DMS53 treated with DMSO at 0.1 percent for 48 hours (cell line): ENCODE results near the gene HYAL3.
"Not testable (repeated sequence)": the region's sequence is repeated elsewhere in the genome, so short reads cannot be mapped to it uniquely, and the experiment has no call there.

Experiments used
- DNase-seq: peaks from one replicate; lab custom pipeline; 2025; ENCODE audit not compliant: unreplicated experiment; lab: John Stamatoyannopoulos, UW

Gene HYAL3

GRCh38 chr3:50271314-50271936 is 27.8 kb downstream of the HYAL3 start:
- no peak for DNase-seq

- no peak for DNase-seq
These were observed 28.6 kb downstream of the HYAL3 start for GRCh38 chr3:50270422-50271224.

GRCh38 chr3:50269977-50270413 is 29.2 kb downstream of the HYAL3 start:
- DNase-seq, result no peak

DNA sequence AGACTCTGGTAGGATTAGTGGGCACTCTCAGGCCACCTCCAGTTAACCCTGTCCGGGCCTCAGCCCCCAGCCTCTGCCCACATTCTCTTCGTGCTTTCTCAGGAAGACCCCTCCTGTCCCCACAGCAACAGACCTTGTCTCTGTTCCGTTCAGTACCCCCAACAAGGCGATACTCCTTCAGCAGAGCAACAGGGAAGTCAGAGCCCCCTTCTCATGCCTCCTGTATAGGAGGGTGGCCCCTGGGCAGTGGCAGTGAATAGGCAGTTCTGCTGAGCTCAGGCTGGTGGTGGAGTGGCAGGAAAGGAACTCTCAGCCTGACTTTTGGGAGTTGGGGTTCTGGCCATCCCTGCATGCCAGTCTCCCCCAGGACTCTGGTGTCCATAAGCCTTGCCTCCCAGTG is 29.7 kb downstream of the HYAL3 start:
- DNase-seq, result no peak

DNA sequence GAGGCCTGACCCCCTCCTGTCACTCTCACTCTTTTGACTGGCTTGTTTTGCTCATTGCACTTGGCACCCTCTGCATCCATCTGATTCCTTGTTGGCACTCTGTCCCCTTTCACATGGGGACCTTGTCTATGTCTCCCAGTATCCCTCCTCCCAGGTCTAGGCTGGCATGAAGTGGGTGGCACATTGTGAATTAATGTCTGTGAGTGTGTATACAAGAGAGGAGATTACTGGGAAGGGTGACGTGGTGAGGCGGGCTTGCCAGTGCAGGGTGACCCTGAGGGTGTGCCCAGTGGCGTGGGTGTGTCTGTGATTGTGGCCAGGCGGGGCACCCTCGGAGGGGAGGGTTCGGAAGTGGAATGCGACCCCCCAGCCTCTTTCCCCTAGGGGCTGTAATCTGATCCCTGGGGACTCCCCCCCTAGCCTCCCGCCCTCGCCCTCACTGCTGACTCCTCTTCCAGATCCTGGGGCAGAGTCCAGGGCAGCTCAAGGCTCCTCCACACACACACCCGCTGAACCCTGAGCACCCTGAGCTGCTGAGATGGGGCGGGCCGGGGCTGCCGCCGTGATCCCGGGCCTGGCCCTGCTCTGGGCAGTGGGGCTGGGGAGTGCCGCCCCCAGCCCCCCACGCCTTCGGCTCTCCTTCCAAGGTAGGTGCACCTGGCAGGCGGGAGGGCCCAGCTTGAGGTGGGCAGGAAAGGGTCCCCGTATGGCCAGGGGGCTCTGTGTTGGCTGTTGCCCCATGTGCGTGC is 30.3 kb downstream of the HYAL3 start, which contains the start of gene SEMA3B:
Gene SEMA3B, plus strand, starts transcription at position 445 of the 749 bp plus-strand sequence. Its CDS starts 94 bp downstream, at position 539.
- DNase-seq, result no peak

GRCh38 chr3:50268276-50268675 is 30.9 kb downstream of the HYAL3 start:
- no peak for DNase-seq

GRCh38 chr3:50267280-50267913 is 31.8 kb downstream of the HYAL3 start:
- no peak for DNase-seq

DNA sequence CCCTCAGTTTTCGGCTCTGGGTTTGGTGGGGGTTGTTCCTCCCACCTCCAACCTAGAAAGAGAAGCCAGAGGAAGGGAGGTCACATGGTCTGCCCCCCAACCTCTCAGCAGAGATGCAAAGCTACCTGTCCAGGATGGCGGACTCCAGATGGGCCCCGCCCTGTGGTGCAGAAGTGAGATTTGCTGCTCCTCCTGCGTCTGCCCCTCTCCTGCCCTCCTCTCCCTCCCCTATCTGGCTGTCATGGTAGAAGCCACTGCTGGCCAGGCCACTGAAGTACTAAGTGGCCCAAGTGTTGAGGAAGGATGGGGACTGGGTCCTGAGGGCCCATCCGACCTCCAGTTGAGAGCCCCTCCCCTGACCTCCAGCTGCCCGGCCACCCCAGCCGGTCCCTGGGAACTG is 32.4 kb downstream of the HYAL3 start:
- DNase-seq, result no peak

- DNase-seq, result no peak
These were observed 33.2 kb downstream of the HYAL3 start for GRCh38 chr3:50266017-50266416.

DNA sequence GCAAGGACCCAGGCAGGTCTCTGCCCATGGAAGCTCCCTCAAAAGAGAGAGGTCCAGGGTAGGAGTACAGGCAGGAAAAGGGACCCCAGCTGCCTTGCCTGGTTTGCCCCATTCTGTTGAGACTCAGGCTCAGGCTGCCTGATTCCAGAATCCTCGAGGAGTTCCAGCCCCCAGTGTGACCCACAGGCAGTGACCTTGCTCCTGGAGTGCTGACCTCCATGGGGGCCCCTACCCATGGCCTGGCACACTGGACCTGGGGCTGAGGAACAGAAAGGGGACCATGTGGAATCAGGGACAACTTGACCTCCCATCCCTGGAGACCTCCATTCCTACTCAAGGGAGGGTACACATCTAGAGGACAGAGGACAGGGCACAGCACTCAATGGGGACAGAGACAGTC is 33.6 kb downstream of the HYAL3 start:
- DNase-seq, result no peak

DNA sequence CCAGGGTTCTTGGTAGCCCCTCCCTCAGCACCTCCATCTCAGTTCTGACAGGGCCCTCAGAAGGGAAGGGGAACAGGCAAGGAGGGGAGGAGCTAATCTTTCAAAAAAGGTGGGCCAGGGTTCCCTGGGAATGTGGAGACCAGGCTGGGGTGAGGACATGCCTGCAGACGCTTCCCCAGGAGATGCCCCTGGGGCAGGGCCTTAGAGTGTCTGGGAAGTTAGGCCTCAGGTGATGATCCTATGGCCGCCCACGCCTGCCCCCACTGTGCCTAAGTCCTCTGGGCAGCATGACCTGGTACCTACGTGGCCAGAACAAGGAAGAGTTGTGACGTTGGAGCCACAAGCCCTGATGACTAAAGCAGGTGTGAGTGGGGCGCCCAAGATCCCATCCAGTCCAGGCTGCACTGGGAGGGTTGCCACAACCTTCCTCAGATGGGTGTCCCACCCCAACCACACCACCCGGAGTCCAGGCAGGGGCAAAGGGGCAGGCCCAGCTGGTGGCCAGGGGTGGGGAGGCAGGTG is 34.2 kb downstream of the HYAL3 start:
- DNase-seq, result no peak

GRCh38 chr3:50264383-50264963 is 34.7 kb downstream of the HYAL3 start:
- no peak for DNase-seq

- DNase-seq, result no peak
These were observed 35.5 kb downstream of the HYAL3 start for GRCh38 chr3:50263478-50264382.

DNA sequence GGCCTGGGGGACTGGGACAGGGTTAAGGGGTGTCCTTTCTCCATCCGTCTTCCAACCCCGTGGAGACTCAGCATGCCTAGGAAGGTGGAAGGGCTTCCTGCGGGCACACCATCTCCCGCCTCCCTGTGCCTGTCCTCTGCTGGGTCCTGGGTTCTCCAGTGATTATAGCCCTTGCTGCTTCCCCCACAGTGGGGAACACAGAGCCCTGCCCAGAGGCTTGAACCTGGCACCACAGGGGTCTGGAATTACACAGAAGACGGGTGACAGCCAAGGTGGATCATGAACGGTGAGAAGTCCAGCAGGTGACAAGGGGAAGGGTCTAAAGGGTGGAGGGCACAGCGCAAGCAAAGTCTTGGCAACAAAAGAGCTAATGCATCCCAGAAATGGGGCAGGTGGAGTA is 36.4 kb downstream of the HYAL3 start:
- no peak for DNase-seq

- DNase-seq, result not testable (repeated sequence)
These were observed 37.0 kb downstream of the HYAL3 start for GRCh38 chr3:50262200-50262599.

GRCh38 chr3:50261505-50261904 is 37.7 kb downstream of the HYAL3 start:
- DNase-seq, result no peak

- DNase-seq, result no peak
These were observed 38.2 kb downstream of the HYAL3 start for GRCh38 chr3:50260942-50261441.

- DNase-seq, result no peak
These were observed 38.9 kb downstream of the HYAL3 start for GRCh38 chr3:50260027-50260941.
